GM18508 (cell line): ENCODE data around the gene UROD.
"Not testable (repeated sequence)": the region's sequence is repeated elsewhere in the genome, so short reads cannot be mapped to it uniquely, and the experiment has no call there.

Source experiments
- ATAC-seq: cut with Tn5 transposase; IDR thresholded peaks from one replicate; pipeline ENCODE4 v1.9.1; 2021; ENCODE audit warnings: moderate number of reproducible peaks; ENCODE audit not compliant: insufficient read depth, unreplicated experiment

UROD gene

DNA sequence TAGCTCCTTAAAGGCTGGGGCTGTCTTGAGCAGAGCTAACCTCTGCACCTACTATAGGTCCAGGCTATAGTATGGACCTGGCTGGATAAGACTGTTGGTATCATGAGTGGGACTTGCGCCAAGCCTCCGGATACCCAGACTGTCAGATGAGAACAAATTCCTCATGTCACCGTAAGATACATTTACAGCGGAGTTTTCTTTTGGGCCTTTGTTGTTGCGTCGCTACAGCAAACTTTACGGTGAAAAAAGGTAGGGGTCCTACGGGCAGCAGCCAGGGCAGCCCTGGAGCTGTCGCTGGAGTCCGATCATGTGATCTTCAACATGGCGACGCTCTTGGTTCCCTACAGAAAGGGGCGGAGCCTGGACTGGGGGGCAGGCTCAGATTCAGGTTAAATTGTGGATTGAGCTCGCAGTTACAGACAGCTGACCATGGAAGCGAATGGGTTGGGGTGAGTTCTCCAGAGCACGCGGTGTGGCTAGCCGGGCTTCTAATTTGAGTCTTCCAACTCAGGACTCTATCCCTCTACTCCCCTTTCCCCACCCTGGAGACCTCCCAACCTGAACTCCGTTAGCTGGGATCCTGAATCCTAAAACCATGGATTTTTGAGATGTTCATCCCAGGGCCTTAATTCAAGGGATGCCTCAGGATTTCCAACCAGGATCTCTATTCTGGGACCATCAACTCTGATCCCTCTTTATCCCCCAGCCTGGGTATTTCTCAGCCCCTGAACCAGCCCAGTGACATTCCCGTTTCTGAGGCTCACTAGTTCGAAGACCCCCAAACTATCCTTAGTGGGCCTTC lies at the start of gene UROD:
TSS of gene UROD (plus strand) at position 418 of the 802 bp plus-strand sequence. CDS start at position 430, 12 bp downstream.
- ATAC-seq, result peak; percentile 51

- no peak for ATAC-seq
These were observed 49.3 kb upstream of the UROD start for GRCh38 chr1:44962729-44963128.

GRCh38 chr1:44964396-44964795 lies 47.7 kb upstream of the UROD start:
- ATAC-seq, result no peak

DNA sequence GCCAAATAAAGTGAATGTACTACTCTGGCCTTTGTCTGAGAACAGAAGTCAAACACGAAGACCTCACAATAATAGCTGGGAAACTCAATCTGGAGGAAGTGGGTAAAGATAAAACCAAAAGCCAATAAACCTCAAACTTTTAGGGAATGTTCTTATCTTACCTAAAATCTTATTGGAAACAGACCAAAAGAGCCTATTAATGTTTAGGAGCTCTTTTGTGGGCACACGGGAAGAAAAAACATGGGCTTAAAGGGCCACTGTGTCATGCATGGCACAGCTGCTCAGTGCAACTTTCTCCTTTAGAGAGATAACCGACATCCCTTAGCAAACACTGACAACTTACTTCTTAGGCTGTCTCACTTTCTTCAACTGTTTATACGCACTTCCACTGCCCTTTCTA lies 41.7 kb upstream of the UROD start:
- ATAC-seq, result no peak

DNA sequence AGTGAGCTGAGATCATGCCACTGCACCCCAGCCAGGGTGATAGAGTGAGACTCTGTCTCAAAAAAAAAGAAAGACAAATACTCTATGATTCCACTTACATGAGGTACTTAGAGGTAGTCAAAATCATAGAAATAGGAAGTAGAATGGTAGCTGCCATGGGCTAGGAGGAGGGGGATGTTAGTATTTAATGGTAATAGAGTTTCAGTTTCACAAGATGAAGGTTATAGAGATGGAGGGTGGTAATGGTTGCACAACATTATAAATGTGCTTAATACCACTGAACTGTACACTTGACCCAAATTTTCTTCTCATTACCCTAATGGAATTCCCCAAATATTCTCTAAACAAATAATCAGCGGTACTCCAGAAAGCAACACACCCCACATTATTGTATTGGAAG lies 38.4 kb upstream of the UROD start:
- ATAC-seq, result no peak

- no peak for ATAC-seq
These were observed 35.8 kb upstream of the UROD start for GRCh38 chr1:44976252-44976651.

GRCh38 chr1:44977372-44977771 lies 34.7 kb upstream of the UROD start:
- ATAC-seq, result not testable (repeated sequence)

DNA sequence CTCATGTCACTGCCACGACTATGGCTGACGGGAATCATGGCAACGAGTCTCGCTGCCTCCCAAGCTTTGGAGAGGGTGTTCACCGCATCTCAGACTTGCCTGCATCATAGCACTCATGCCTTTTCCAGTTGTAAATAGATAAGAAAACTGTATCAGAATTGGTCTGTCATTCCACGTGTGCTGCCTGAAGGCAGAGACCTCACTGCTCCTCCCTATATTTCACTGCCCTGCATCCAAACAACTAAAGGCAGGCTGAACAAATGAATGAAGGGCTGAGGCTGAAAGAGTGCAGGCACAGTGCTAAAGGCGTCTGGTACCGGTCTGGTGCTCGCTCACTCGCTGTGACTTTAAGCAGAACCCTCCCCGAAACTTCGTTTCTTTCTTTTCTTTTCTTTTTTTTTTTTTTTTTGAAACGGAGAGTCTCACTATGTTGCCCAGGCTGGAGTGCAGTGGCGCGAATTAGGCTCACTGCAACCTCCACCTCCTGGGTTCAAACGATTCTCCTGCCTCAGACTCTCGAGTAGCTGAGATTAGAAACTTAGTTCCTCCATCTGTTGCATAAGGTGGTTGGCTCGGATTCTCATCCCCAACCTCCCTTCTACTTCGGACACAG lies 26.2 kb upstream of the UROD start:
- no peak for ATAC-seq

- no peak for ATAC-seq
These were observed 23.4 kb upstream of the UROD start for GRCh38 chr1:44988531-44989156.

- ATAC-seq, result no peak
These were observed 17.6 kb upstream of the UROD start for GRCh38 chr1:44994309-44994898.

DNA sequence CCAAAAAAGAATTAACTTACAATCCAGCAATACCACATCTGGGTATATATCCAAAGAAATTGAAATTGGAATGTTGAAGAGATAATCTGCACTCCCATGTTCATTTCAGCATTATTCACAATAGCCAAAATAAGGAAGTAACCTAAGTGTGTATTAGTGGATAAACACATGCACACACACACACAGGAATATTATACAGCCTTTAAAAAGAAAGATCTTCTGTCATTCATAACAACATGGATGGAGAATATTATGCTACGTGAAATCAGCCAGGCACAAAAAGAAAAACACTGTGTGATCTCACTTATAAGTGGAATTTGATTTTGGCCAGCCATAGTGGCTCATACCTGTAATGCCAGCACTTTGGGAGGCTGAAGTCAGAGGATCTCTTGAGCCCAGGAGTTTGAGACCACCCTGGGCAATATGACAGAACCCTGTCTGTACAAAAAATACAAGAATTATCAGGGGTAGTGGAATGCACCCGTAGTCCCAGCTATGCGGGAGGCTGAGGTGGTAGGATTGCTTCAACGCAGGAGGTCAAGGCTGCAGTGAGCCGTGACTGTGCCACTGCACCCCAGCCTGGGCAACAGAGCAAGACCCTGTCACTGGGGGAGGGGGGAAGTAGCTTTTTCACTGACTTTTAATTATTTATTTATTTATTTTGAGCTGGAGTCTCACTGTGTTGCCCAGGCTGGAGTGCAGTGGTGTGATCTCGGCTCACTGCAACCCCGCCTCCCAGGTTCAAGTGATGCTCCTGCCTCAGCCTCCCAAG lies 16.4 kb upstream of the UROD start:
- no peak for ATAC-seq

GRCh38 chr1:44999232-44999631 lies 12.8 kb upstream of the UROD start:
- no peak for ATAC-seq

DNA sequence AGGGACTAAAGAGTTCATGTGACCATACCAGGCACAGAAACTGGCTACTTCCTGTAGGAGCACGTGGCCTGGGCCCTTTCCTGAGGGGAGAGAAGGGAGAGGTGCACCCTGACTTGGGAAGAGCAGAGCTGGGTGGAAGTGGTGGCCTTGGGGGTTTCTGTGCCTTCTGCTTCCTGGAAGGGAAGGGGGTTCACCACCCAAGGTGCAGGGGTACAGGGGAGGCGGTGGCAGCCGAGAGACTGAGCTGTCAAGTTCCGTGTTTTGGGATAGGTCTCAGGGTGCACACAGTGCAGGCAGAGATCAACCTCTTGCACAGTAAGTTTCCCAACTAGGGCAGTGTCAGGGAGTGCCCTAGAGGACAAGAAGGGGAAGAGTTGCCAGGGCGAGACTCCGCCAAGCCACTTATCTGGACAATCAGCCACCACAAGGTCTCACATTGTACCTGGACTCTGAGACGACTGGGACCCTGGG lies 11.0 kb upstream of the UROD start:
- no peak for ATAC-seq

DNA sequence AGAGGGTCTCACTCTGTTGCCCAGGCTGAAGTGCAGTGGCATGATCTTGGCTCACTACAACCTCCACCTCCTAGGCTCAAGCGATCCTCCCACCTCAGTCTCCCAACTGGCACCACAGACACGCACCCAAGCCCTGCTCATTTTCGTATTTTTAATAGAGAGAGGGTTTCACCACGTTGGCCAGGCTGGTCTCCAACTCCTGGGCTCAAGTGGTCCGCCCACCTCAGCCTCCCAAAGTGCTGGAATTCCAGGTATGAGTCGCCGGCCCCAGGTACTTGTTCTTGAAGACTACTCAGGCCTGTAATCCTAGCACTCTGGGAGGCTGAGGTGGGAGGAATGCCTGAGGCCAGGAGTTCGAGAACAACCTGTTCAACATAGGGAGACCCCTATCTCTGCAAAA lies 10.5 kb upstream of the UROD start:
- not testable (repeated sequence) for ATAC-seq

DNA sequence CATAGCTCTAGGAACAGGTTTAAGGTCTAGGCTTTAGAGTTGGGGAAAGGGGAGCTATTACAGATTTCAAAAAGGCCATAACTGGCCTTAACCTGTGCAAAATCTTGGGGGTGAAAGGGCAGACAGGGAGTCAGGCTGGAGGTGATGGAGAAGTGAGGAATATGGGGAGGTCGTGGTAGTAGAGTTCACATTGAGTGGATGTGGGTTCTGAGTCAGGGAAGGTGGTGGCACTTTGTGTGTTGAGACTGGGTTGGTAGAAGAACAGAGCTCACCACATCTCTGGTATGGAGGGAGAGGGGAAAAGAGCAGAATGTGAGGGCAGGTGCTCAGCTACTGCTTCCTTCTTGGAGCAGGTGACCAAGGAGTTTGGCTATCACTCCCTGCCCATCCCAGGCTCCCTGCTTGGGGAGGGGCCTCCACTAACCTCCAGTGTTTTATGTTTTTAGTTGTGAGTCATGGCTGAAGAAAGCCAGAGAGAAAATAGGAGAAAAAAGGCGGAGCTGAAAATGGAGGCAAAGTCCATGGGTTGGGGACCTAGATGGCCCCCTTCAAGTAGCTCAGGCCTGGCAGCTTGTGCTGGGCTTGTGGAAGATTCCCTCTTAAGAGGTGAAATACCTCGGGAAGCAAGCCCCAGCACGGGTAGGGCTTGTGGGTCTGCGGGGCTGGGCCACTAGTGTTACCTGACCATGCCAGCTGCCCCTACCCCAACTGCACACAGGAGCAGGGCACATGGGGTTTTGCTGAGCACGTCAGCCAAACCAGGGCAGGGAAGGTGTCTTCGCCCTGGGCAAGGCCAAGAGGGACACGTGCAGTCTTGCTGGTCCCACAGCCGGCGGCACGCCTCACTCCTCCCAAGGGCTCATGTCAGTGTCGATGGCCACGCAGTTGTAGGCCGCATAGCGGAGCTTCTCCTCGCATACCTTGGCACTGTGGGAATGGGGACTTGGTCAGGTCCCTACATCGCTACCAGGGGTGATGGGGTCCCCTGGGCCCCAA lies 9.1 kb upstream of the UROD start:
- no peak for ATAC-seq

DNA sequence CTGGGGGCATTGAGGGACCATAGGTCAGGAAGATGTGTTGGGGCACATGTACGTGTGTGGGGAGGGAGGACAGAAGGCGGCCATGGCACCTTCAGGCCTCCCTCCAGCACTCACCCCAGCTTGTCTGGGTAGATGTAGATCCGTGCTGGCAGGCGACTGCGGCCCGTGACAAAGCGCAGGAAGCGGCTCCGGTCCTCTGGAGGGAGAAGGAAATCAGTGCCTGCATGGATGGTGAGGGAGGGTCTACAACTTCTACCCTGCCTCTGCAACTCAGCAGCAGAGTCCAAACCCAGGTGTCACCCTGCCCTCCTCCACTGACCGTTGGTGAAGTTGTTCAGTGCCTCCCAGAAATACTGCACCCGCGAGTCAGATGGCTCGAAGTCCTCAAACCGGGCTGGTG lies 8.3 kb upstream of the UROD start:
- ATAC-seq, result no peak

GRCh38 chr1:45004281-45004920 lies 7.7 kb upstream of the UROD start:
- ATAC-seq, result no peak

DNA sequence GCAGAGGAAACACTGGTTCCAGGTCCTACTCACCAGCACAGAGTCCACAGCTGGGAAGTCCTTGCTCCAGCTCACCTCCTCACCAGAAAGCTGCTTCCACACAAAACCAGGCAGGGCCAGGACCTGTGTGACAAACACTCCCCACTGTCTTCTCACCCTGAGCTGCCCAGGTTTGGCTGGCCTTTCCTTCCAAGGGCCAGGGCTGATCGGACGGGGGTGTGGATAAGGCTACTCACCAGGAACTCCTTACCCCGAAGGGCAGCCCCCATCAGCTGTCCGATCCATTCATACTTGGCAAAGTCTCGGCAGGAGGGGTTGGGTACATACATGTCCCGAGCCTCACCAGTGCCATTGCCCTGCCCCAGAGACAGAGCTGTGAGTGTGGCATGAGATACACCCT lies 6.3 kb upstream of the UROD start:
- ATAC-seq, result no peak

- no peak for ATAC-seq
These were observed 4.7 kb upstream of the UROD start for GRCh38 chr1:45007311-45007710.
